Endothelial cell of umbilical vein (primary cell): Measurements from ENCODE around the gene MORC2. TPM values are rescaled to one million over a fixed set of nuclear protein-coding genes. Genes with fewer than 3 reads are reported as not detected.

Experiments used
- BruUV-seq: library from RNA; stranded (reverse); fragments of 400-500 nt; replicated peaks from 2 replicates; lab custom pipeline; 2021; lab: Mats Ljungman, UMichigan
- CTCF ChIA-PET: fragments of 300-600, 350-600 bp; sonication (Branson Sonifier 250); formaldehyde crosslinking; loops from one replicate; lab custom pipeline; 2021; ENCODE audit warnings: antibody characterized with exemption, inconsistent platforms; lab: Charles Lee
- POLR2A ChIA-PET: fragments of 300-600, 350-600 bp; sonication (Branson Sonifier 250); formaldehyde crosslinking; loops from one replicate; lab custom pipeline; 2021; ENCODE audit warnings: antibody characterized with exemption, inconsistent platforms; lab: Charles Lee
- DNase-seq: peaks from one replicate; pipeline ENCODE4 v3.0.0-alpha.2; 2011; ENCODE audit warnings: low read depth, low spot score
- FAIRE-seq: peaks from 2 replicates; lab custom pipeline; 2011; peaks lifted over from hg19 to GRCh38; lab: Jason Lieb, UNC
- H2AFZ ChIP-seq: 2 replicates; pipeline ENCODE4 v1.6.0; 2012; ENCODE audit warnings: low read depth, low read length, control low read depth, inconsistent platforms
- H3K27ac ChIP-seq: 2 replicates; pipeline ENCODE4 v1.5.1; 2011; ENCODE audit warnings: low read depth, mild to moderate bottlenecking, control low read depth, low read length, moderate library complexity; ENCODE audit not compliant: insufficient read depth
- H3K27me3 ChIP-seq, 2 experiments: 2 replicates each; pipeline versions ENCODE4 v1.6.0 to v1.6.1; 2011; ENCODE audit warnings: low read length in 2 of 2, mixed read lengths in 1 of 2; ENCODE audit not compliant: control insufficient read depth in 2 of 2, insufficient read depth in 2 of 2
- H3K36me3 ChIP-seq, 2 experiments: 2 replicates in 1 of 2; 3 replicates in 1 of 2; pipeline ENCODE4 v1.5.1; 2011; ENCODE audit warnings: low read length in 2 of 2, mild to moderate bottlenecking in 1 of 2, moderate library complexity in 1 of 2; ENCODE audit not compliant: control insufficient read depth in 2 of 2, insufficient read depth in 2 of 2; ENCODE audit errors: extremely low read depth in 1 of 2
- H3K4me1 ChIP-seq: 3 replicates; pipeline ENCODE4 v1.5.1; 2011; ENCODE audit warnings: mild to moderate bottlenecking, low read length; ENCODE audit not compliant: control insufficient read depth, insufficient read depth; ENCODE audit errors: extremely low read depth
- H3K4me2 ChIP-seq: 2 replicates; pipeline ENCODE4 v1.6.1; 2011; ENCODE audit warnings: low read length, control low read depth, mixed read lengths; ENCODE audit not compliant: insufficient read depth
- H3K4me3 ChIP-seq, 3 experiments: fragments of 200-600 bp in 1 of 3; sonication (generic), shearing (Covaris generic) in 1 of 3; replicated peaks in 1 of 3; 2 replicates each; pipeline ENCODE4 v1.5.1; 2011 to 2016; ENCODE audit warnings: control low read depth in 3 of 3, low read length in 3 of 3, mild to moderate bottlenecking in 2 of 3, inconsistent platforms in 1 of 3, low read depth in 1 of 3, moderate library complexity in 1 of 3; ENCODE audit not compliant: insufficient read depth in 1 of 3
- H3K79me2 ChIP-seq: 2 replicates; pipeline ENCODE4 v1.6.0; 2012; ENCODE audit warnings: low read length, inconsistent platforms; ENCODE audit not compliant: control insufficient read depth, insufficient read depth
- H3K9ac ChIP-seq: replicated peaks from 2 replicates; pipeline ENCODE3; 2011; ENCODE audit warnings: low read length, control low read depth; ENCODE audit not compliant: insufficient read depth; ENCODE audit errors: extremely low read depth
- H3K9me1 ChIP-seq: replicated peaks from 3 replicates; pipeline ENCODE4 v1.6.0; 2011; ENCODE audit warnings: mild to moderate bottlenecking, low read length; ENCODE audit not compliant: control insufficient read depth, insufficient read depth; ENCODE audit errors: extremely low read depth
- H3K9me3 ChIP-seq: replicated peaks from 2 replicates; pipeline ENCODE4 v1.5.1; 2012; ENCODE audit warnings: low read length, inconsistent platforms; ENCODE audit not compliant: control insufficient read depth, insufficient read depth
- H4K20me1 ChIP-seq: replicated peaks from 2 replicates; pipeline ENCODE3; 2011; ENCODE audit warnings: mild to moderate bottlenecking, low read length; ENCODE audit not compliant: control insufficient read depth, insufficient read depth; ENCODE audit errors: extremely low read depth
- CTCF ChIP-seq, 2 donors: IDR thresholded peaks; 1 replicate in 1 of 2; 2 replicates in 1 of 2; pipeline ENCODE4 v1.5.1; 2011; ENCODE audit warnings: low read length in 2 of 2, mild to moderate bottlenecking in 2 of 2, moderate library complexity in 2 of 2, control low read depth in 1 of 2, inconsistent platforms in 1 of 2, low read depth in 1 of 2; ENCODE audit not compliant: insufficient read depth in 1 of 2; ENCODE audit errors: extremely low read depth in 1 of 2
- EZH2 ChIP-seq: IDR thresholded peaks from 2 replicates; pipeline ENCODE4 v1.6.1; 2012; ENCODE audit warnings: borderline replicate concordance, low read depth, mild to moderate bottlenecking, moderate library complexity, low read length, inconsistent platforms; ENCODE audit not compliant: severe bottlenecking
- FOS ChIP-seq: IDR thresholded peaks from 2 replicates; pipeline ENCODE4 v1.6.1; 2011; ENCODE audit warnings: mild to moderate bottlenecking, low read length, moderate library complexity, borderline replicate concordance; ENCODE audit not compliant: insufficient read depth
- GATA2 ChIP-seq: IDR thresholded peaks from 2 replicates; pipeline ENCODE4 v1.7.0; 2011; ENCODE audit warnings: low read depth, mild to moderate bottlenecking, moderate library complexity, mixed read lengths, low read length; ENCODE audit not compliant: insufficient read length, insufficient read depth
- JUN ChIP-seq: IDR thresholded peaks from 2 replicates; pipeline ENCODE4 v1.6.1; 2011; ENCODE audit warnings: borderline replicate concordance, low read depth; ENCODE audit not compliant: insufficient read length, insufficient read depth
- MAX ChIP-seq: IDR thresholded peaks from 2 replicates; pipeline ENCODE4 v1.6.1; 2011; ENCODE audit not compliant: insufficient read depth, insufficient read length
- MYC ChIP-seq: IDR thresholded peaks from one replicate; pipeline ENCODE4 v1.6.1; 2011; ENCODE audit warnings: mild to moderate bottlenecking, low read depth, low read length
- POLR2A ChIP-seq: IDR thresholded peaks from 2 replicates; pipeline ENCODE4 v1.6.1; 2012; ENCODE audit warnings: low read depth, mild to moderate bottlenecking, control low read depth, low read length
- POLR2AphosphoS5 ChIP-seq: IDR thresholded peaks from 2 replicates; pipeline ENCODE4 v1.6.1; 2012; ENCODE audit warnings: low read depth, mild to moderate bottlenecking, control low read depth, low read length, moderate library complexity; ENCODE audit not compliant: insufficient read depth
- dilution Hi-C: fragments of 300-500 bp; cut with MboI; formaldehyde crosslinking; loops from one replicate; pipeline ENCODE4 v1.15.0; 2019; ENCODE audit warnings: low sequenced_read_pairs; ENCODE audit not compliant: extremely low pct_ligation_motif_present
- intact Hi-C: fragments of 100-400 bp; cut with micrococcal nuclease; formaldehyde crosslinking; loops from one replicate; pipeline ENCODE4 v1.10.0; 2022
- polyA plus RNA-seq, 4 experiments: library from polyadenylated mRNA; depleted of rRNA in 3 of 4; stranded (reverse) in 3 of 4; unstranded in 1 of 4; fragments of >200 nt; gene quantifications; 2 replicates each; pipeline versions ENCODE4 v1.2.1 to v1.2.3, GENCODE V29; 2011 to 2012; ENCODE audit warnings: missing spikeins in 1 of 4
- total RNA-seq: library from RNA; stranded (reverse); gene quantifications from 2 replicates; pipeline ENCODE4 v1.2.3, GENCODE V29; 2021

Gene MORC2
- total and polyA plus RNA-seq, 2 donors (not counting 3 experiments of a cell fraction or from before 2014, with no cell fraction given), result 11.6 to 34.7 TPM

DNA sequence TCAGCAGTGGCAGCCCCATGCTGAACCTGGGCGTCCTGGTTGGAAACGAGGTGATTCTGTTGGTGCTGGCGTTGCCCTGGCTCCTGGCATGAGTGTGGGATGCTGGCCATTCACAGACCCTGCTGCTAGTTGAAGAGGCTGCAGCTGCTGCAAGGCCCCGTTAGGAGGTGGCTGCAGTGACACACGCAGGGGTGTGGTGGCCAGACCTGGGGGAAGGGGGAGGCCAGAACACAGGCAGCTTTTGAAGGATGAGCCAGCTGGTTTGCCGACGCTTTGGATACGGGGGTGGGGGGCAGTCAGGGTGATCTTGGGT lies 77.2 kb downstream of the MORC2 start:
- Histone ChIP-seq H3K4me2 (no peak overlapping the region), H3K36me3 (no peaks in the 10 kb centered on the region), H3K79me2 (no peaks in the 10 kb centered on the region), H3K4me1 (no peaks in the 10 kb centered on the region), H3K9me1 (no peaks in the 10 kb centered on the region), H3K27me3 (no peaks in the 10 kb centered on the region), H2AFZ (no peak overlapping the region), H3K9ac (no peak overlapping the region), H4K20me1 (no peaks in the 10 kb centered on the region), H3K9me3 (no peaks in the 10 kb centered on the region), H3K27ac (no peak overlapping the region), H3K4me3 (no peak overlapping the region)
- no peak for DNase-seq
- TF ChIP-seq JUN (no peak), CTCF (IDR thresholded peaks at IDR 0.05; ENCODE audit: extremely low read depth in 1 of 2, insufficient read depth in 1 of 2, low read depth in 1 of 2, low read length in 2 of 2) (no peak), MYC (no peak), EZH2 (no peak), POLR2A (no peak), FOS (no peak), GATA2 (no peak), MAX (no peak), POLR2AphosphoS5 (no peak)
- dilution Hi-C loops, result no loop called here
- intact Hi-C loops, result loop anchor here (2.0 kb wide), 1 partner anchor 25 kb away; no protein-coding TSS in a partner anchor
- ChIA-PET CTCF (interaction anchor here (0.6 to 3.6 kb wide), 15 partner anchors 11 to 194 kb away, joined by 3 to 78 read pairs (median 7); no protein-coding TSS in a partner anchor), POLR2A (no interaction called here)
- no peak for FAIRE-seq
- BruUV-seq, result no TSS peak
